B cell (primary cell): ENCODE measurements around the gene NFAT5. TPM values are rescaled to one million over a fixed set of nuclear protein-coding genes. Genes with fewer than 3 reads are reported as not detected.

Source experiments
- ATAC-seq: fragments of 200-7000 bp; cut with Tn5 transposase; one replicate; pipeline ENCODE4 v1.10.0; 2021; ENCODE audit warnings: low read depth, mild to moderate bottlenecking, moderate number of reproducible peaks, moderate library complexity
- CTCF ChIA-PET: fragments of 350-600 bp; sonication (Branson Sonifier 250); formaldehyde crosslinking; loops from one replicate; lab custom pipeline; 2021; ENCODE audit warnings: antibody characterized with exemption, inconsistent platforms; lab: Charles Lee
- POLR2A ChIA-PET: fragments of 350-600 bp; sonication (Branson Sonifier 250); formaldehyde crosslinking; loops from one replicate; lab custom pipeline; 2021; ENCODE audit warnings: antibody characterized with exemption; lab: Charles Lee
- DNase-seq: peaks from one replicate; pipeline ENCODE4 v3.0.0; 2013
- H2AFZ ChIP-seq: 2 replicates; pipeline ENCODE4 v1.6.1; 2012; ENCODE audit warnings: mild to moderate bottlenecking, low read depth, low read length; ENCODE audit not compliant: insufficient read depth, poor library complexity, severe bottlenecking
- H3K27ac ChIP-seq, 2 donors: 1 replicate in 1 of 2; 2 replicates in 1 of 2; pipeline ENCODE4 v1.5.1; 2012 to 2013; ENCODE audit warnings: low read length in 2 of 2, mild to moderate bottlenecking in 2 of 2, moderate library complexity in 1 of 2
- H3K27me3 ChIP-seq, 4 experiments: fragments of 200-600 bp in 1 of 4; sonication (generic) in 1 of 4; replicated peaks in 1 of 4; 1 replicate in 2 of 4; 2 replicates in 2 of 4; pipeline versions ENCODE4 v1.6.1 to v1.7.0; 2013 to 2016; ENCODE audit warnings: low read length in 3 of 4, mild to moderate bottlenecking in 2 of 4, mixed read lengths in 1 of 4, moderate library complexity in 1 of 4; ENCODE audit not compliant: insufficient read depth in 4 of 4, control insufficient read depth in 3 of 4; ENCODE audit errors: control extremely low read depth in 1 of 4
- H3K36me3 ChIP-seq, 2 experiments: replicated peaks in 1 of 2; 1 replicate in 1 of 2; 2 replicates in 1 of 2; pipeline versions ENCODE4 v1.6.1 to v1.7.1; 2013; ENCODE audit warnings: low read length in 1 of 2; ENCODE audit not compliant: insufficient read depth in 2 of 2, control insufficient read depth in 1 of 2; ENCODE audit errors: control extremely low read depth in 1 of 2, extremely low read depth in 1 of 2
- H3K4me1 ChIP-seq, 2 donors: fragments of 200-600 bp in 1 of 2; sonication (generic) in 1 of 2; 1 replicate in 1 of 2; 2 replicates in 1 of 2; pipeline versions ENCODE4 v1.5.1 to v1.6.1; 2013 to 2017; ENCODE audit warnings: low read length in 2 of 2; ENCODE audit not compliant: control insufficient read depth in 2 of 2, insufficient read depth in 2 of 2
- H3K4me2 ChIP-seq: replicated peaks from 2 replicates; pipeline ENCODE3; 2012; ENCODE audit warnings: mild to moderate bottlenecking, low read depth, low read length; ENCODE audit not compliant: poor library complexity, severe bottlenecking
- H3K4me3 ChIP-seq, 5 experiments: fragments of 200-600 bp in 1 of 5; sonication (generic) in 1 of 5; 1 replicate in 3 of 5; 2 replicates in 2 of 5; pipeline versions ENCODE4 v1.5.1 to v1.7.0; 2011 to 2016; ENCODE audit warnings: low read length in 4 of 5, mild to moderate bottlenecking in 4 of 5, low read depth in 2 of 5, control low read depth in 1 of 5, moderate library complexity in 1 of 5; ENCODE audit not compliant: insufficient read depth in 1 of 5; ENCODE audit errors: control extremely low read depth in 1 of 5, extremely low read depth in 1 of 5
- H3K79me2 ChIP-seq: fragments of 200-600 bp; sonication (generic); one replicate; pipeline ENCODE4 v1.6.0; 2016; ENCODE audit warnings: low read length; ENCODE audit not compliant: control insufficient read depth, insufficient read depth
- H3K9ac ChIP-seq: fragments of 200-600 bp; sonication (generic); 2 replicates; pipeline ENCODE4 v1.6.1; 2017; ENCODE audit warnings: mild to moderate bottlenecking, low read length, moderate library complexity
- H3K9me3 ChIP-seq, 3 donors: one replicate each; pipeline versions ENCODE4 v1.6.1 to v1.7.1; 2013; ENCODE audit warnings: low read length in 2 of 3; ENCODE audit not compliant: control insufficient read depth in 2 of 3, insufficient read depth in 1 of 3; ENCODE audit errors: control extremely low read depth in 1 of 3
- H4K20me1 ChIP-seq: 2 replicates; pipeline ENCODE4 v1.6.0; 2012; ENCODE audit warnings: mild to moderate bottlenecking, low read length; ENCODE audit not compliant: insufficient read depth, control insufficient read depth, poor library complexity, severe bottlenecking
- H3K27ac Mint-ChIP-seq: one replicate; pipeline ENCODE4 v1.8.0; 2021; ENCODE audit warnings: mixed read lengths
- H3K27me3 Mint-ChIP-seq: one replicate; pipeline ENCODE4 v1.8.0; 2021; ENCODE audit warnings: mixed read lengths
- H3K4me1 Mint-ChIP-seq: one replicate; pipeline ENCODE4 v1.8.0; 2021; ENCODE audit warnings: mixed read lengths
- H3K4me3 Mint-ChIP-seq: one replicate; pipeline ENCODE4 v1.8.0; 2021; ENCODE audit warnings: mixed read lengths
- H3K9me3 Mint-ChIP-seq: one replicate; pipeline ENCODE4 v1.8.0; 2022; ENCODE audit warnings: mixed read lengths; ENCODE audit not compliant: insufficient read depth
- EZH2 ChIP-seq: IDR thresholded peaks from 2 replicates; pipeline ENCODE4 v1.6.1; 2012; ENCODE audit warnings: borderline replicate concordance, low read depth, mild to moderate bottlenecking, moderate library complexity, low read length; ENCODE audit not compliant: insufficient read depth, poor library complexity, severe bottlenecking
- WGBS: methylation state at CpG from one replicate; pipeline ENCODE4 v1.1.5; 2013; ENCODE audit warnings: missing lambda C conversion rate; ENCODE audit not compliant: insufficient coverage; 5-methylcytosine and 5-hydroxymethylcytosine counted together
- intact Hi-C: fragments of 100-400 bp; cut with micrococcal nuclease; formaldehyde crosslinking; loops from one replicate; pipeline ENCODE4 v1.10.0; 2022
- polyA plus RNA-seq: library from polyadenylated mRNA; depleted of rRNA; stranded (reverse); fragments of >200 nt; gene quantifications from 2 replicates; pipeline ENCODE4 v1.2.3, GENCODE V29; 2012
- total RNA-seq, 2 donors: library from RNA; stranded (reverse); fragments of 120-200 nt in 1 of 2; gene quantifications; 1 replicate in 1 of 2; 2 replicates in 1 of 2; pipeline versions ENCODE4 v1.2.3 to v1.2.4, GENCODE V29; 2013 to 2022
- TF ChIP-seq, protein P1 (sequence below): fragments of 200-600 bp; IDR thresholded peaks from one replicate; pipeline ENCODE4 v1.8.0; 2022; ENCODE audit warnings: antibody characterized with exemption, mild to moderate bottlenecking

The NFAT5 gene
- total and polyA plus RNA-seq, 2 donors (not counting 1 experiment from before 2014, with no cell fraction given), result 6.3 to 50.0 TPM

- peaks cover 5 to 32% of the 10 kb centered on the region in 2 experiments for H3K36me3 ChIP-seq
- no peaks in the 10 kb centered on the region for H3K79me2 ChIP-seq
- ATAC-seq (no peak), DNase-seq (no peak)
- Mint-ChIP-seq H3K9me3 (no peaks in the 10 kb centered on the region), H3K27me3 (no peaks in the 10 kb centered on the region), H3K27ac (no peak overlapping the region), H3K4me1 (no peaks in the 10 kb centered on the region), H3K4me3 (no peak overlapping the region)
- no peak overlapping the region for H2AFZ ChIP-seq
- no peaks in the 10 kb centered on the region for H3K9me3 ChIP-seq
- H4K20me1 ChIP-seq, result no peaks in the 10 kb centered on the region
- TF ChIP-seq, protein P1, sequence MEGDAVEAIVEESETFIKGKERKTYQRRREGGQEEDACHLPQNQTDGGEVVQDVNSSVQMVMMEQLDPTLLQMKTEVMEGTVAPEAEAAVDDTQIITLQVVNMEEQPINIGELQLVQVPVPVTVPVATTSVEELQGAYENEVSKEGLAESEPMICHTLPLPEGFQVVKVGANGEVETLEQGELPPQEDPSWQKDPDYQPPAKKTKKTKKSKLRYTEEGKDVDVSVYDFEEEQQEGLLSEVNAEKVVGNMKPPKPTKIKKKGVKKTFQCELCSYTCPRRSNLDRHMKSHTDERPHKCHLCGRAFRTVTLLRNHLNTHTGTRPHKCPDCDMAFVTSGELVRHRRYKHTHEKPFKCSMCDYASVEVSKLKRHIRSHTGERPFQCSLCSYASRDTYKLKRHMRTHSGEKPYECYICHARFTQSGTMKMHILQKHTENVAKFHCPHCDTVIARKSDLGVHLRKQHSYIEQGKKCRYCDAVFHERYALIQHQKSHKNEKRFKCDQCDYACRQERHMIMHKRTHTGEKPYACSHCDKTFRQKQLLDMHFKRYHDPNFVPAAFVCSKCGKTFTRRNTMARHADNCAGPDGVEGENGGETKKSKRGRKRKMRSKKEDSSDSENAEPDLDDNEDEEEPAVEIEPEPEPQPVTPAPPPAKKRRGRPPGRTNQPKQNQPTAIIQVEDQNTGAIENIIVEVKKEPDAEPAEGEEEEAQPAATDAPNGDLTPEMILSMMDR, result no peak
- no peak for TF ChIP-seq EZH2
- no peaks in the 10 kb centered on the region for H3K27me3 ChIP-seq
- no peak overlapping the region for H3K27ac ChIP-seq
- no peak overlapping the region for H3K9ac ChIP-seq
- H3K4me2 ChIP-seq, result no peak overlapping the region
- H3K4me1 ChIP-seq, result no peaks in the 10 kb centered on the region
- intact Hi-C loops, result no loop called here
- ChIA-PET POLR2A (interaction anchor here (0.6 kb wide), 1 partner anchor 80 kb away, joined by 3 read pairs; no protein-coding TSS in a partner anchor), CTCF (interaction anchor here (1.0 kb wide), 1 partner anchor 284 kb away, joined by 4 read pairs; no protein-coding TSS in a partner anchor)
- H3K4me3 ChIP-seq, result no peak overlapping the region
These were observed 114.6 kb downstream of the NFAT5 start for GRCh38 chr16:69680358-69680757.

DNA sequence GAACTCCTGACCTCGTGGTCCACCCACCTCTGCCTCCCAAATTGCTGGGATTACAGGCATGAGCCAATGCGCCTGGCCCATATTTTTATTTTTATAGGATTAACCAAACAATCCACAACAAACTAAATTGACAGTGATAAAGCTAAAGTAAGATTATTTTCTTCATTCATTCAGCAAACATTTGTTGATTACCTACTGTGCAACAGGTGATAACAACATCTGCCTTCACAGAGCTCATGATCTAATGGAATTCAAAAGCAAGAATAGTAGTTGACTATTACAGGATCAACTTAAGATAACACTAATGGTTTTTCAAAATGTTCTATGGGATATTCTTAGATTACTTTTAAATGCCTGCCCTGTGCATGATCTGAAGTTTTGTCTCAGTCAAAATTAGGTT is 122.8 kb downstream of the NFAT5 start:
- H3K4me1 Mint-ChIP-seq, result peaks cover 16% of the 10 kb centered on the region
- Histone ChIP-seq H3K4me2 (no peak overlapping the region), H4K20me1 (no peaks in the 10 kb centered on the region), H3K4me1 (peaks cover 0 to 5% of the 10 kb centered on the region in 2 donors), H3K27ac (no peak overlapping the region), H3K36me3 (peaks cover 12 to 36% of the 10 kb centered on the region in 2 experiments), H3K79me2 (peaks cover 1% of the 10 kb centered on the region), H3K9ac (no peak overlapping the region), H3K9me3 (peaks cover 0 to 2% (median 0%) of the 10 kb centered on the region in 3 donors), H2AFZ (no peak overlapping the region), H3K27me3 (no peaks in the 10 kb centered on the region), H3K4me3 (no peak overlapping the region)
- DNase-seq (no peak), ATAC-seq (no peak)
- ChIA-PET CTCF (interaction anchor here (0.7 kb wide), 1 partner anchor 217 kb away, joined by 3 read pairs; no protein-coding TSS in a partner anchor), POLR2A (no interaction called here)
- H3K27ac Mint-ChIP-seq, result no peak overlapping the region
- no peak overlapping the region for H3K4me3 Mint-ChIP-seq
- TF ChIP-seq EZH2, result no peak
- TF ChIP-seq, protein P1, result no peak
- WGBS, result 86% methylated on average over 1 of the region's 2 CpGs
- no peaks in the 10 kb centered on the region for H3K9me3 Mint-ChIP-seq
- H3K27me3 Mint-ChIP-seq, result no peaks in the 10 kb centered on the region
- intact Hi-C loops, result no loop called here
